ENCODE results near the gene NARS2.

The NARS2 gene

DNA sequence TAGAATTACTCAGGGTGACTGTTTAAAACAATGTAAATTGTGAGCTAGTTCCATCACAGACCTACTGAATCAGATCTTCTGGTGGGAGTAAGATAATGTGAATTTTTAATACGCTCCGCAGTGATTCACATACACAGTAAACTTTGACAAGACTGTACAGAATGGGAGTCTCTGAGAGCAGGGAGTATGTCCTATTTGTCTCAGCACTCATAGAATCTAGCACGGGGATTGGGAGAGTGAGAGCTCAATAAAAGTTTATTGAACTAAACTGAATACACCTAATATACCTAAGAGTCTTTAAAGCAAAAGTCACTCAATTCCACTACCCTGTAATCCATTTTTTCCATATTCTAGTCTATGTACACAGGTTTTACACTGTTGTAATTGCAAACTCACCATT lies 145.9 kb downstream of the NARS2 start:
- no peak for DNase-seq

DNA sequence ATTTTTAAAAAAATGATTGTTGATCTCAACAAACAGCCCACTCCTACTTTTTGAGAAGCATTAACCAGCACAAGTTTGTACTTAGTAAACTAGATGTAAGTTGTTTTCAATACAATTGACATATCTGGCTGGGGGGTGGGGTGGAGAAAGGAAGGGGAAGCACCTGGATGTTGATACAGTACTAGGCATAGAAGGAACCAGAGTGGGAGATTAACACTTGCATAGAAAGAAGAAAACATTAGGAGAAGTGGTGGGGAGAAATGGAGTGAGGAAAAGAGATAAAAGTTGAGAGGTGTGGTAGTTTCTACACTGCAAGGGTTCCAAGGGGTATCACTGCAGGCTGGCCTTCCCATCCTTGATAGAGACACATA lies 146.4 kb downstream of the NARS2 start:
- DNase-seq, result no peak

DNA sequence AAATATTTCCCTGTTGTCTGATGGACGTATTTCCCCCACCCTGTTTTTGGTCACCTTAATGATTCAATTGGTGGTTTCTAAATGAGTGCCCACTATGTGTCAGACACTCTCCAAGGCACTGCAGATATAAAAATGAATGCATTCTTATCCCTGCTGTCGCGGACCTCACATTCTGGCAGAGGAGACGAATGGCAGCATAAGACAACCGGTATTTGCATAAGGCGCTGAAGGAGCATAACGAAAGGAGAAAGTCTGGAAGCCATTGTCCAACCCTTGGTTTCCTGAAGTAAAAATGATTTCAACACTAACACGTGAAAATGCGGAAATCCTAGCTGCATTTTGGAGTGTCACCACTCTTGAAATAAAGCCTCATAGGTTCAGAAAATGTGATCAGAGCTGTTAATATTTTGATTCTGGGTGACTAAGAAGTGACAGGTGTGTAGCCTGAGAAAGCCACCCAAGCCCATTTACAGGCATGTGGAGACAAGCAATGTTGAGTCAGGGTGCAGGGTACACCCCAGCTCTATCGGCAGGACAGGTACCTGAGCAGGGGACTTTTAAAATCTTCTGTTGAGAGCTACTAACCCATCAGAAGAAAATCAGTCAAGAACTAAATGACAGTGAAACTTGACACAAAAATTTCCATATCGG lies 146.9 kb downstream of the NARS2 start:
- DNase-seq, result no peak

DNA sequence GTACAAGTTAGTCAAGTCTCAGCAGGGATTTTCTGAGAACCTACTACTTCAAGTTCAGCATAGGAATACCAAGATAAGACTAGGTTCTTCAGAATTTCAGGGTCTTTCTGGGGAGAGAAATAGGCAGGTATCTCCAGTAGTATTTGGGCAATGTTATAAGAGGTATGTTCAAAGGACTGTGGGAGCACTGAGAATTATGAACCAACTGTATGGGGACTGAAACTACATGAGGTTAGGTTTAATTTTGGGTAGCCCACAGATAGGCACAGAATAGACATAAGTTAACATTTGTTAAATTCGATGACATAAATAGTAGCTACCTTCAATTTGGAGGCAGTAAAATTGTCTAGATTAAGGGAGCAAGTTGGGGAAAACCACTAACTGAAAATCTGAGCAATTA lies 147.8 kb downstream of the NARS2 start:
- no peak for DNase-seq

DNA sequence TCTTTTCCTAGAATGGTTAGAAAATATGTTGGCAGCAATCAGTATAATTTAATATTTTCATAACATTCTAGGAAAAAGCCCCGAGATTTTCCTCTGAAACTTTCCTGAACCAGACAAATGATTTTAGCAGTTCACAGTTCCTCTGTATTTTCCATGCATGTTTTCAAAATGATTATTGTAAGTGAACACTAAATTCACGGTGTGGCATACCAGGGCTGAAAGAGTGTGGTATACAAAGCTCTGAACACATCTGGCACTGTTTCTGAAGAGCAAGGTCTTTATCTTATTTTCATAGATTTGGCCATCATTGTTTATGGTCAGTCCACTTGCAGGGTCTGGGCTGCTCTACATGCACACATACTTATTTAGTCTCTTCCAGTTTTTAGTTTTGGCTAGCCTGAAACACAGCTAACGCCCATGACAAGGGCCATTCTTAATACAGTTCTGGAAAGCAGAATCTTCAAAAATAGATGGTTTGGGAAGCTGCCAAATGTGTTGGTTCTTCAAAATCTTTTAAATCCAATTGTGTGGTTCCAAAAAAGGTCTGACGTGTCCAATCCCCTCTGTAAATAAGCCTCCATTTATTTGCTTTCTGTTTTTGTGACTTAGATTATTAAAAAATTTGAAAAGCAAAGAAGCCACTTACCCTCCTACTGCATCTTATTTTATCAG lies 149.1 kb downstream of the NARS2 start:
- DNase-seq, result no peak

DNA sequence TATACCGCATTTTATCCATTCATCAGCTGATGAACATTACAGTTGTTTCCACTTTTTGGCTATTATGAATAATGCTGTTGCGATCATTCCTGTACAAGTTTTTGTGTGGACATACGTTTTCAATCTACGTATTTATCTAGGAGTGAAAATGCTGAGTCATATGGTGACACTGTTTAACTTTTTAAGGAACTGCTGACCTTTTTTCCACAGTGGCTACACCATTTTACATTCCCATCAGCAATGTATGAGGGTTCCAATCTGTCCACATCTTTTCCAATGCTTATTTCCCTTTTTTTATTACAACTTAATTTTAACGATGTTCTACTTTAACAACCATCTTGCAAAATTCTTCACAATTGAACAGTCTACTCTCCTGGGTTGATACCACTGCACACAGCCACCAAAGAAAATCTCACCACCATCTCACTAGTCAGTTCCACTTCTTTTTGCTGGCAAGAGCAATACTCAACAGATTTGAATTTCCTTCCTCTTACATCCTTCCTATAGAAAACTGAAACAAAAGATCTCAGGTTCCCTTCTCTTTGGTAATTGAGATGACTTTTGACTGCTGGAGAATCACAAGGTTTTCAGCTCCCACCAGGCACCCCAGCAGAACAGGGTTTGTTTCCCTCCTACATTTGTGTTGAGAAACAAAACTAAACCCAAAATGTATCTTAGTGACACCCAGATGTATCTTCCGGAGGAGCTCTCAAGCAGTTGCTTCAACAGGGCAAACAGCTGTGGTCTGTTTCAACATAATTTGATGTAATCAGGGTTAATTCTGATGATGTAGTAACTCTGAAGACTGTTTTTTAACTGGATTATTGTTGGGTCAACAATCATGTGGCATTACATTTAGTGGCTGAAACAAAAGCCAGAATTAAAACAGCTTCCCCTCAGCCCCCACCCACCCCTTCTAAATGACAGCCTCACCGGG lies 150.1 kb downstream of the NARS2 start:
- no peak for DNase-seq

DNA sequence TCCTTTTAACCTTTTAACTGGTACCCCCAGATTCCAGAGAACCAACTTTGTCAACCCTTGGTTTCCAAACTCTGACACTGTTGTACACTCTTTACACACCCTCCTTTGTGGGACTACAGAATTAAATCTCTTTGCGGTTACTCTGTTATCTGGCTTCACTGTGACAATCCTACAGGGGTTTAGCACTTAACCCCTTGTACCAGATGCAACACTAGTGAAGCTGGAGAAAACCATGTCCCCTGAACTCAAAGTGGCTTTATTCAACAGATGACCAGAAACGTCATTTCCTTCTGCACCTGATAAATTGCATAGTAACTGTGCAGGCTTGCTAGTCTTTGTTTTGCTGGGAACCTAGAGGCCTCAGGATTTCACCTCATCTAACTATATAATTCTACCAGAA lies 151.4 kb downstream of the NARS2 start:
- DNase-seq, result no peak

DNA sequence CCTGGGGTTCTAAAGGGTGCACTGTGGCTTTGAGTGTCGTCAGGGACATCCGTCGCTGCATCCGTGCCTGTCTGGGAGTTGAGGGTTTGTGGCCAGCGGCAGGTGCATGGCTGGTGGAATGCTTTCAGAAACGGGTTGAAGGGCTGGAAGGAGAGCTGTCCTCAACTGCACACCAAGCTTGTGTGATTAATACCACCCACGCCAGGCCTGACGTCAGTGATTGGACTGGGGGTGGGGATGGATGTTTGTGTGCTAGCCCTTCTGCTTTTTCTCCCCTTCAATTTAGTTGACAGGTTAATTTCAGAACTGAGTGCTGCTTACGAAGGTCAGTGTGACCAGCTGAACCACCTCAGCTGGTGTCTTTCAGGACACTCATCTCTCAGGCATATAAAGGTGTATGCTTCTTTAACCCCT lies 153.9 kb downstream of the NARS2 start:
- peak; percentile 62 for DNase-seq

DNA sequence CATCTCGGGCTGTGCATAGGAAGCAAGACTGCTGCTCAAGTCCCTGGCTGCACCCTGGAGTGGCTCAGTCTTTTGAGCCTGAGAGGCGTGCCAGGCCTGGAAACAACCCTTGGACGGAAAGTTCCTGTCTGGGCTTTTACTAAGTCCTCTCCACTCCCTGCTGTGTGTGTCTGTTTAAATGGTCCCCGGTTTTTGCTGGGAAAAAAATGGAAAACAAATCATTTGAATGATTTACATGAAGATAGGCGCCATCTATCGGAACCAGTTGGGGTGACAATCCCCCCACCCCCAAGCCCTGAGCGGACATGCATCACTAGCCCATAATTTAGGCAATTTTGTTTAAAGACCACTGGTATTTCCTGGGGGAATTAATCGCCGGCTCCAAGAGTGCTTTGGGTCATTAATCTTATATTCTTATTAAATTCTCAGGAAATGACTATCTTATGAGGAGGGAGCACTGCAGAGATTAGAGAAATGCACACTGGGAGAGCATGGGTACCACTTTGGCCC lies 154.4 kb downstream of the NARS2 start:
- DNase-seq, result peak; percentile 21

DNA sequence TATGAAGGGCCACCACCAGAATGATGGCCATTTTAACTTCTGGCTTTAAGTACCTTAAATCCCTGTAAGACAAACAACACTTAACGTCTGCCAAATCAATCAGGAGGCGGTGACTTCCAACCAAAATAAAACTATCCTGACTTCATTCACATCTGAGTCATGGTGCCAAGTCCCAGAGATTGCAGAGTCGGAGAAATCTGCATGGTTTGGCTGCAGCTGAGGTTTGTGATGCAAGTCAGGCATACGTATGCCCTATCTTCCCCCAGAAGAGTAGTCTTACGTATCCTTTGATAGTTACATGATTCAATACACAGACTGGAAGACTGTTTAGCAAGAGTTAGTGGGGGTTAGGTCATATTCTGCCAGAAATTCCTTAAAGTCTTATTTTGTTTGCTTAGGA lies 155.3 kb downstream of the NARS2 start:
- peak; percentile 8 for DNase-seq

DNA sequence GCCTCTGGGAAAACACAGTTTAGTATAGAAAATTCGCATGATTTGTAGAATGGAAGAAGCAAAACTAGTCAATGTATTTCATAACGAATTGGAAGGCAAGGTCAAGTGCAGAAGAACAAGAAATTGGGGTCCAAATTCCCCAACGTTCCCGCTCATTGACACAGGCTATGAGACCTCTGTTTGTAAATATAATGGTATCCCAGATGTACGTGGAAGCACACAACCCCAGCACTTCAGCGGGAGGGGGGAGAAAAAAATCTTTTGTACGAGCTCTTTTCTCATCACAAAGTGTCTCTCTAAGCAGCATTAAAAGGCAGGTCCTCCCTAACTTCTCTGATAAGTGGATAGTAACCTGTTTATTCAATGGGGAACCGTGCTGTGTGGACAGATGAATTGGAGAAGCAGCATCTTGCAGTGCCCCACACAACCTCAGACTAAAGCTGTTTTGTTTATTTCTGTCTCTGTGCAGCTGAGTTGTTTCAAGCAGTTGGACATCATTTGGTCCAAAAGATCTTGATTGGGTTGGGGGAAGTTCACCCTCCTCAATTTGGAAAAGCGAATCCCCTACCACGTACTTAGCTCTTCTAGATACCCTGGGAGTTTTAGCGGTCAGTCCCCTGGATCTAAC lies 156.0 kb downstream of the NARS2 start:
- no peak for DNase-seq

DNA sequence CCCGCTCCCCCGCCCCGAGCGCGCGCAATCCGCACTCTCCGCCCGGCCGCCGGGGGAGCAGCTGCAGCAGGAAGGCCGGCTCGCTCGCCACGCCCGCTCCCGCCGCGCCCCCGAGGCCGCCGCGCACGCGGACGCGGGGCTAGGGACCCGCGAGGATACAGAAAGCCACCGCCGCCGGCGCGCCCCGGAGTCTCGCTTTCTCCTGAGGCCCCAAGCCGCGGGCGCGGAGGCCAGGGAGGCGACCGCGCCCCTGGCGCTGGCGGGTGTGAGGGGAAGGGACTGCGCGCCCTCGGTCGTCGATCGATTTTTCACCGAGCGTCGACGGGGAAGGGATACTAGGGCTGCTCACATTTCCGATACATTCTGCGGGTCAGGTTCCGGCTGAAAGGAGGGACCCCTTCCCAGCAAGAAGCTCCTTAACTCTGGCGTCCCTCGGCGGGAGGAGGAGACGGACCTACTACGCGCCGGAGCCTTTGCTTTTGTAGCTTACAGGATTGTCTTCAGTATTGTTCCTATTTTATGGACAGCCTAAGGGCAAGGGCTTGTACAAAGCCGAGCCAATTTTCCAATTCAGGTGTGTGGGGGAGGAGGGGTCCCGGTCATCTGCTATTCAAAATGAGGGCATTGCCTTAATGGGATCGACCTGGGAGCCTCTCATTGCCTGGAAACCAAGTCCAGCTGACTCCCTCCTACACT lies 156.6 kb downstream of the NARS2 start:
- DNase-seq, result peak; percentile 66

DNA sequence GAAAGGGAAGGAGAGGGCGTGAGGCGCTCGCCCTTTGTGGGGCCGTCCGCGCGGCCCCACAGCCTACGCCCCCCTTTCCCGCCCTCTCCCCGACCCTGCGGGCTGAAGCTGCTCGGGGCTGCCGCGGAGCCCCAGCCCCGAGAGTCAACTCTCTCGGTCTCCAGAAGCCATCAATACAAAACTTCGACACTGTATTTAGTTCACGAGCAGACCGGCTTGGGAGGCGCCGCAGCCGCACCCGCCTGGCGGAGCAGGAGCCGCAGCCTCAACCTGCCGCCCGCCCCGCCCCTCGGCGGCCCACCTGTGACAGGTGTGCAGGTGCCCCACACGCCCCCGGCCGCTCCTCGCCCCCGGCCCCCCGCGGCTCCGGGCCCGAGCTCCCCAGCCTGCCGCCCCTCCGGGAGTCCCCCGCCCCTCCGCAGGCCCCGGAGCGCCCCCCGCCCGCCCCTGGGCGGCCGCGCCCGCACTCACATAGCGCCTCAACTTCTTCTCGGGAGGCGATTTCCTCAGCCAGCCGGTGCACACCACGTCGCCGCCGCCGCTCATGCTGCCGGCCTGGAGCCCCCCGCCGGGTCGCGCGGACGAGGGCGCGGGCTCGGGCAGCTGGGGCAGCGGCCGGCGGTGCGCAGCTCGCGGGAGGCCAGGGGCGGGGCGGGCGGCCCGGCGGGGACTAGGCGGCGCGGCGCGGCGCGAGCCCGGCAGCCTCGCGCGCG lies 157.3 kb downstream of the NARS2 start, which contains the start of gene GAB2:
Gene GAB2, minus strand, starts transcription at position 646 of the 713 bp plus-strand sequence. Its CDS starts 100 bp downstream, at position 546.
- no peak for DNase-seq

DNA sequence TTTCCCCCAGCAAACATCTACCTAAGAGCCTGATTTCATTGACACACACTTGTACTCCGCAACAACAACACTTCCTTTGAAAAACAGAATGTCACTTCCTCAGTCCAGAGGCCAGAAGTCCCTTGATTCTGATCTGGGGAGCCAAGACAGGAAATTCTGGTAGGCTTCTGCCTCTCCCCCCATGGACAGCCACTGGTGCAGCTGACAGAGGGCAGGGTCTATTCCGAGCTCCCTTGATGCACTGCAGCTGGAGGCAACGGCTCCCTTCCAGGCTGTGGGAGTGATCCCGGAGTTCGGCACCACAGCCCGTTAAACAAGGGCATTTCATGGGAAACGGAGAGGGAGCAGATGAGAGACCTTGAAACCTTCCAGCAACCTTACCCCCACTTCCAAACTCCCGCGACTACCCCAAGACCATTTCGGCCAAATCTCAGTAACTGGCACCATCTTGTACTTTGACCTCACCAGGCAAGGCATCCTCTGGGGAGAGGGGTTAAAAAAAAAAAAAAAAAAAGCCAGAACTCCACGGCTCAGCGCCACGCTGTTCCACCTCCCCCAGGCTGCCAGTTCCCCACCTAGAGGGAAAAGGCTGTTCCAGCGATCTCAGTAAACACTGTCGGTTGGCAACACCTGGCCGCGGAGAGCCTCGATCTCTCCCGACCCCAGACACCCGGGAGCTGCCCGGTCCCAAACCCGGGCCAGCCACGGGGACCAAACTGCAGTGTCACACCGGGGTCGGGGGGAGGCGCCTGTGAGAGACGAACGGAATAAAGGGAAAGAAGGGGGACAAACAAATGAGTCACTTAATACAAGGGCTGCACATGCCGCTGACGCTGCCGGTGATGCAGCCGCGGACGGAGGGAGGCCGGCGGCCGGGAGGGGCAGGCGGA lies 158.1 kb downstream of the NARS2 start:
- peak; percentile 30 for DNase-seq

DNA sequence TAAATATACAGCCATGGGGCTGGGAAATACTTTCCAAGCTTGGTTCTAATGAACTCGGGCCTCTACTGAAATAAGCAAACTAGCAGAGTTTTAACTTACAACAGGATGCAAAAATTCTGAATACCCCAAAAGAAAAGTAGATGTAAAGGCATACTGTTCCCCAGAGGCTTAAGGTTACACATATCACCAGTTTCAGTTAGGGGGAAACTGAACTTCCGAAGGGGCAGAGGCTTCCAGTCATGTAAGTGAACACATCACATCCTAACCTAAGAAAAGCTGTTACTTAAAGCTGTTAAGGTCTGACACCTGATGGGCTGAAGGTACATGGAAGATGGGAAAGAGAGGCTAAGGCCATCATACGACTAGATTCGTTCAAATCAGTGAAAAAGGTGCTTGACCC lies 159.3 kb downstream of the NARS2 start:
- DNase-seq, result no peak

DNA sequence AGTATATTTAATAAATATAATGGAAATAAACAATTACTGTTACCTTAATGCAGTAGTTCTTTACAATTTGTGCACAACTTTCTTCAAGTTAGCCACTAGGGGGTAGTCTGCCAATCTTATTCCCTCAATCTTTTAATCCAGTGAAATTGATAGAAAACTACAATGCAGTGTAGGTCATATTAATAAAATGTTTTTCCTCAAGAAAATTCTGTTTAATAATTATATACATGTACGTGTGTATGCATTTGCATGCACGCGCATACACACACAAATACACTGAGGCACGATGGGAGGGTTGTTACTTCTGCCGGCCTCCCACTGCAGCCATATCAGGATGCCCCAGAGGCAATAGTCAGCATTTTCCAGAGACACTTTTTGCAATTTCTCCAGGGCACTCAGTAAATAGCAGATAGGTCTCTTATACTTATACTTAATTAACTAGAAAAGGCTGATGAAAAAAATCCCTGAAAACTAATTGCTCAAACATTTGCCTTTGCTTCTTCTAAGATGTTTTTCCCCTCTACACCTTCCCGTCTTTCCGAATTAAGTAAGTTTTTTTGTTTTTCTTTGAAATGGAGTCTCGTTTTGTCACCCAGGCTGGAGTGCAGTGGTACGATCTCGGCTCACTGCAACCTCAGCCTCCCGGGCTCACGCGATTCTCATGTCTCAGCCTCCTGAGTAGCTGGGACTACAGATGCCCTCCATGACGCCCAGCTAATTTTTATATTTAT lies 160.2 kb downstream of the NARS2 start:
- DNase-seq, result peak; percentile 2

DNA sequence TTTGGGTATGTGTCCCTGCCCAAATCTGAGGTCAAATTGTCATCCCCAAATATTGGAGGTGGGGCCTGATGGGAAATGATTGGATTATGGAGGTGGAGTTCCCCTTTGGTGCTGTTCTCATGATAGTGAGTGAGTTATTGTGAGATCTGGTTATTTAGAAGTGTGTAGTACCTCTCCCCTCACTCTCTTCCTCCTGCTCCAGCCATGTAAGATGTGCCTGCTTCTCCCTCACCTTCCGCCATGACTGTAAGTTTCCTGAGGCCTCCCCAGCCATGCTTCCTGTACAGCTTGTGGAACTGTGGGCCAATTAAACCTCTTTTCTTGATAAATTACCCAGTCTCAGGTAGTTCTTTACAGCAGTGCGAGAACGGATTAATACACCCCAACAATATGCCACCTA lies 166.0 kb downstream of the NARS2 start:
- no peak for DNase-seq

DNA sequence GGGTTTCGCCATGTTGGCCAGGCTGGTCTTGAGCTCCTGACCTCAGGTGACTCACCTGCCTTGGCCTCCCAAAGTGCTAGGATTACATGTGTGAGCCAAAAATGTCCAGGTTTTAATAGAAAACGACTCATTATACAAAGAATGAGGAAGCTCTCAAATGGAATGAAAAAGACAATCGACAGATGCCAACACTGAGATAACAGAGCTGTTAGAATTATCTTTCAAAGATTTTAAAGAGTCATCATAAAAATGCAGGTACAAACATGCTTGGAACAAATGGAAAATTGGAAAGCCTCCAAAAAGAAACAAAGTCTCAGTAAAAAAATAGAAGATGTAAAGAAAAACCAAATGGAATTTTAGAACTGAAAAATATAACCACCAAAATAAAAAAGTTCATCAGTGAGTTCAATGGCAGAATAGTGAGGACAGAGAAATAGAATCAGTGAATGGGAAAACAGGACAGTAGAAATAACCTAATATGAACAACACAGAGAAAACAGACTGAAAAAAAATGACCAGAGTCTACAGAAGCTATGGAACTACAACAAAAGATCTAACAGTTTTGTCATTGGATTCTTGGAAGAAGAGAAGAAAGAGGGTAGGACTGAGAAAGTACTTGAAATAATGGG lies 168.0 kb downstream of the NARS2 start:
- DNase-seq, result no peak

DNA sequence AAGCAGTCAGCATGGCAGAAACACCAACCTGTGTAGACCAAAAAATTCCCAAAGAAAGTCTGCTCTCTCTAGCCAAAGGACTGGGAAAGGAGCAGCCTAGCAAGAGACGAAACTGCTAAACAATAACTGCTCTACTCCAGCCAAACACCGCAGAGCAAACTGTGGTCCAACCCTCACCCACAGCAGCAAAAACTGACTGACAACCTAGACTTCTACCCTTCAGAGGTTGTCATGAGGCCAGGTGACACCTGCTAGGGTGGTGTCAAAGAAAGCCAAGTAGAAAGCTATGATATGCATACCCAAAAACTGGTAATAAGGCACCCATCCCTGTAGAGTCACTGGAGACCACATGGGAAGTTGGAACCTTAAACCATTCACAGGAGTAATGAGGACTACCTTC lies 168.9 kb downstream of the NARS2 start:
- no peak for DNase-seq

Measured in NCI-H2029 (cell line).